22Rv1 (cell line): Measurements from ENCODE around the gene GAPVD1.

Experiments
- CTCF ChIP-seq: fragments of 450-650 bp; IDR thresholded peaks from 2 replicates; pipeline ENCODE4 v1.5.1; 2017; ENCODE audit warnings: mild to moderate bottlenecking
- ZFX ChIP-seq: fragments of 450-650 bp; IDR thresholded peaks from 2 replicates; pipeline ENCODE4 v1.6.1; 2017; ENCODE audit warnings: antibody characterized with exemption, borderline replicate concordance

GRCh38 chr9:125262294-125262991, 817 bp downstream of the GAPVD1 start:
- TF ChIP-seq CTCF (no peak), ZFX (no peak)
